Heart left ventricle (tissue), 13 donors: ENCODE measurements around the gene ARFRP1.

ENCODE experiments used
- POLR2A ChIP-seq, 2 donors: fragments of 450-650 bp; IDR thresholded peaks; one replicate each; pipeline ENCODE4 v1.6.1; 2017; ENCODE audit warnings: antibody characterized with exemption in 2 of 2, mild to moderate bottlenecking in 2 of 2, moderate library complexity in 2 of 2
- TF ChIP-seq, protein P1 (sequence below), 12 donors: fragments of 200-600 bp; sonication (generic) in 4 of 12; IDR thresholded peaks; one replicate each; pipeline versions ENCODE4 v1.5.0 to v1.8.0; 2018 to 2022; ENCODE audit warnings: antibody characterized with exemption in 12 of 12, mild to moderate bottlenecking in 5 of 12
- donor health status: ischemic (EF 13 %, LVEDD 7.1; RV severe dilation, severe dysfunction).
- donor health status: DM: no; HTN: yes; CAD: no.
- donor health status: DM: no; HTN: no; CAD: no.
- donor health status: ischemic (EF 25% LVEDD 6.9; RV normal size, moderate dysfunction).
- donor health status: ischemic (EF 25% LVEDD 5.7; RV mildly dilated, moderate dysfunction).
- donor health status: ischemic (EF 35%, LVEDD 5.7; RV mildly dilated, moderate dysfunction).
- donor health status: nonischemic (EF 11% LVEDD 7.7; RV severe dilation, severe dysfunction).
- donor health status: DM: yes; HTN: yes; CAD: no.
- donor health status: PGD.
- donor health status: ischemic (EF 29% LVEDD 5.4; RV normal size, mild dysfunction).
- donor health status: nonischemic (EF 23%, LVEDD 6.1; RV moderate dilation, normal function).

DNA sequence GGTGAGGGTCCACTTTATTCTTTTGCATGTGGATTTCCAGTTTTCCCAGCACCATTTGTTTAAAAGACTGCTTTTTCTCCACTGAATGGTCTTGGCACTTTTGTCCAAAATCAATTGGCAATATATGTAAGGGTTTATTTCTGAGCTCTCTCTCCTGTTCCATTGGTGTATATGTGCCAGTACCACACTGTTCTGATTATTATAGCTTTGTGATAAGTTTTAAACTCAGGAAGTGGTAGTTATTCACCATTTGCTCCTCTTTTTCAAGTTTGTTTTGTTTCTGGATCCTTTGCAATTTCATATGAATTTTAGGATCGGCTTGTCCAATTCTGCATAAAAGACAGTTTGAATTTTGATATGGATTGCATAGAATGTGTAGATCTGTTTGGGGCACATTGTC is 4.4 kb upstream of the ARFRP1 start:
- no peak for TF ChIP-seq POLR2A (IDR thresholded peaks at IDR 0.05)
- TF ChIP-seq, protein P1, sequence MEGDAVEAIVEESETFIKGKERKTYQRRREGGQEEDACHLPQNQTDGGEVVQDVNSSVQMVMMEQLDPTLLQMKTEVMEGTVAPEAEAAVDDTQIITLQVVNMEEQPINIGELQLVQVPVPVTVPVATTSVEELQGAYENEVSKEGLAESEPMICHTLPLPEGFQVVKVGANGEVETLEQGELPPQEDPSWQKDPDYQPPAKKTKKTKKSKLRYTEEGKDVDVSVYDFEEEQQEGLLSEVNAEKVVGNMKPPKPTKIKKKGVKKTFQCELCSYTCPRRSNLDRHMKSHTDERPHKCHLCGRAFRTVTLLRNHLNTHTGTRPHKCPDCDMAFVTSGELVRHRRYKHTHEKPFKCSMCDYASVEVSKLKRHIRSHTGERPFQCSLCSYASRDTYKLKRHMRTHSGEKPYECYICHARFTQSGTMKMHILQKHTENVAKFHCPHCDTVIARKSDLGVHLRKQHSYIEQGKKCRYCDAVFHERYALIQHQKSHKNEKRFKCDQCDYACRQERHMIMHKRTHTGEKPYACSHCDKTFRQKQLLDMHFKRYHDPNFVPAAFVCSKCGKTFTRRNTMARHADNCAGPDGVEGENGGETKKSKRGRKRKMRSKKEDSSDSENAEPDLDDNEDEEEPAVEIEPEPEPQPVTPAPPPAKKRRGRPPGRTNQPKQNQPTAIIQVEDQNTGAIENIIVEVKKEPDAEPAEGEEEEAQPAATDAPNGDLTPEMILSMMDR (IDR thresholded peaks at IDR 0.05): no peak
